Skin epidermis (tissue), 12 donors: ENCODE data around the gene SCARB1.

Experiments
- H3K27ac ChIP-seq, 21 experiments: fragments of 200-600 bp; sonication (generic) in 11 of 21; one replicate each; pipeline ENCODE4 v1.5.0; 2020; ENCODE audit warnings: mild to moderate bottlenecking in 3 of 21, inconsistent platforms in 2 of 21, moderate library complexity in 2 of 21
- H3K4me3 ChIP-seq, 7 experiments: fragments of 200-600 bp; sonication (generic) in 2 of 7; one replicate each; pipeline ENCODE4 v1.5.0; 2020; ENCODE audit warnings: inconsistent platforms in 2 of 7, mild to moderate bottlenecking in 2 of 7, moderate library complexity in 1 of 7

SCARB1 gene

DNA sequence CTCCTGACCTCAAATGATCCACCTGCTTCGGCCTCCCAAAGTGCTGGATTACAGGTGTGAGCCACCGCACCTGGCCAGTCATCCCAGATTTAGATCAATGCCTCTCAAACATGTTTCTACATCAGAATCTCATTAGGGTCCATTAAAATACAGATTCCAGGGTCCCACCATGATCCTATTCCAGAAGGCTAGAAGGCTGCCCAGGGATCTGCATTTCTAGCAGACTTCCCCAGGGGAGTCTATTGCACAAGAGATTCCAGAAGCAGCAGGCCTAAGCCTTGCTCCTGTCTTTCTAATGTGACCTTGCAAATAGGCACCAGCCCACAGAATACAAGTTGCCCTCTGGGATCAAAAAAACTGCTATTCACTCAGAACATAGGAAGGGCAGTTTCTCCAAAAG is 81.5 kb downstream of the SCARB1 start:
- Histone ChIP-seq H3K4me3 (no peak overlapping the region), H3K27ac (no peak overlapping the region)

- Histone ChIP-seq H3K4me3 (no peak overlapping the region), H3K27ac (peak overlapping the region in 1 of 21 experiments; percentile 47)
Observed at GRCh38 chr12:124780752-124781685, 82.6 kb downstream of the SCARB1 start.

DNA sequence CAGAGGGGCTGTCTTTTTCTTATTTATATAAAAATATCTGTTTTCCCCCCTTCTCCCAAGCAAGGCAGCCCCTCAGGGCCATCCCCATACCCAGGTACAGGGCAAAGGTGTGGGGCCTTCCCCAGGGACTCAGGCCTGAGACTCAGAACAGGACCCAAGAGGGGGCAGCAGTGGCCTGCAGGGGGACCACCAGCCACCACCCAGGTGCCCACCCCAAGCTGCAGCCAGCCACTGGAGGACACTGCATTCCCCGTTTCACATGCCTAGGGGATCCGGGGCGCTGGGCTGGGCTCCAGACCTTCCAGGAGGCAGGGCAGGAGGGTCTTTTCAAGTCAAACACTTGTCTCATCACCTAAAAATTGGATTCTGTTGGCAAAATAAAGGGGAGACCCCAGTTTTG is 83.3 kb downstream of the SCARB1 start:
- no peak overlapping the region for H3K4me3 ChIP-seq
- no peak overlapping the region for H3K27ac ChIP-seq

DNA sequence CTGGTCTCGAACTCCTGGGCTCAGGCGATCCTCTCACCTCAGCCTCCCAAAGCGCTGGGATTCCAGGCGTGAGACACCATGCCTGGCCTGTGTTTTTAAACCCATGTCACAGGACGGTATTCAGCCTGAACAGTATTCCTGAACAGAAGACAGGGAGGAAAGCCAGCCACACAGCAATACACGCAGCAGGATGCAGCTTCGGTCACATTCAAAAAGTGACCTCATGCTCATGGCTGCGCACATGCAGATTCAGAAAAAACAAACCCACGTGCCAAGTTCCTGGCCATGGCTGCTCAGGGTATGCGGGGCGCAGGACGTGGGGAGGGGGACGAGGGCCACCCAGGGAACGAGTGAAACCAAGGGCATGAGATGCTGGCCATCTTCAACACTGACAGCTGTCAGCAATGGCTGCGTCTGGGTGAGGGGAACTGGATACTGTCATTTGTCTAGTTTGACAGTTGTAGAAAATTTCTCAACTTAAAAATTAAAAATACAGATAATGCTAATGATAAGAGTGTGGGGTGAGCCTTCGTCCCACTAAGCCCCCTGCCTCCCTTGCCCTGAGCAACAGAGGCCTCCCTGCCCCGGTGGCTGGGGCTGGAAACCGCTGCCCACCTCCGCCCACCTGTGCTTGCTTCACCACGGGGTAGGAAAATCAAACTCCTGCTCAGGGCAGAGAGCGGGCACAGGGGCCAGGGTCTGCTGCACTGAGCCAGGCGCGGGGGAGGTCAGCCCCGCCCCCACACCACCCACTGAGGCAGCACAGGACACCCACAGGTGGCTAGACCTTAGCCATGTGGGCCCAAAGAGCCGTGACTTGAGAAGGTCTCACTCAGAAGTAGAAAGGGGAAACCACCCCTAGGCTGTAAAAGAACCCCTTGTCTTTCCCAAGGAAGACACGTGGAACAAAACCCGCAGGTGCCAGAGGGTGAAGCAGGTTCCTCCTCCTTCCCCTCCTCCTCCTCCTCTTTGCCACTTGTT is 84.2 kb downstream of the SCARB1 start:
- H3K27ac ChIP-seq = no peak overlapping the region
- H3K4me3 ChIP-seq = no peak overlapping the region

DNA sequence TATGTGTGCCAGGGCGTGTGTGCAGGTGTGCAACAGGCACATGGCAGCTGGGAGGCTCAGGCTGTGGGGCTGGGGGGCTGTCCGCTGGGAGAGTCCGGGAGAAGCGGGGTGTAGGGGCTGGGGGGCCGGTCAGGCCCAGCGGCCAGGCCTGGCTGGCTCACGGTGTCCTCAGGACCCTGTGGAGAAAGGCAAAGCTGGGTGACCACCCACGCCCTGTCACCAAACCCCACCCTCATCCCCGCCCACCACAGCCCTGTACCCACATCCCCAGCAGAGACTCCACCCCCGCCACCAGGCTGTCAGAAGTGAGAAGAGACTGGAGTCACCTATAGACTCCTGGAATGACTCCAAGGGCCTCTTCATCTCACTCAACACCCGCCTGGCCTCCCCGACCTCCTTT is 85.3 kb downstream of the SCARB1 start:
- no peak overlapping the region for H3K4me3 ChIP-seq
- H3K27ac ChIP-seq = no peak overlapping the region

DNA sequence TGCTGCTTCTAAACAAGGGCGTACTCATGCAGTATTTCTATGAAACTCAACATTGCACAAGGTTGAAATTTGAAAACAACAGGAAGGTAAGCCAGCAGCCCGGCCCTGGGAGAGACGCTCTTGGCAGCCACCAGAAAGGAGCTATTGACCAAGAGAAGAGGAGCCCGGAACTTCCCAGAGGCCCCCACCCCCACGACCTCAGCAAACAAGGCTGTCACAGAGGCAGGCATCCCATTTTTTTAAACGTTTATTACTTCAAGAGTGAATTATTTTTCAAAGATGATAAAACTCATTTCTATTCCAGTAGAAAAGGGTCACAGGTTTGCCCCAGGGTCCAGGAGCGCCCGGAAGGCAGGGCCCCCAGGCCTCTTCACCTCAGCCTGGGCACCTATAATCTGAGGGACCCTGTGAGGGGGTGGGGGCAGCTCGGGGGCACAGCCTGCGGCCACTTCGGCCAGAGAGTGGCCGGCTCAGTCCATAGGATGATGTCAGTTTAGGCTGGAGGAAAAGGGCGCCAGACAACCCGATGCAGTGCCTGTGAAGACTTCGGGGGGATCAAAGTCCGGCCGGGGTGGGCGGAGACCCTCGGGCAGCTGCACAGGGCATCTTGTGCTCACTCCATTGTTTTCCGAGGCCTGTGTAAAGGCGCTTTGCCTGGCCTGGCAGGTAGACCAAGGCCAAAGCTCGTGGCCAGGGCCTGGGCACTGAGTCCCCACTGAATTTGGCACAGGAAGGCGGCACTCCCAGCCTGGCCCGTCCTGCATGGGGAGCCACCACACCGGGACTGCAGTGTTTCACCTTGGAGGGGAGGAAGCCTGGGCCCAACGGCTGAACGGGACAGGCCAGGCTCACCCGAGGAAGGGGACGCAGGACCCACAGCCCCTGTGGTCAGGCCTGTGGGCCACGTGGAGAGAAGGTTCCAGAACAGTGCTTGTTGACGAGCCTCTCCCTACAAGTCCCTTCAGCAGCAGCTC is 86.0 kb downstream of the SCARB1 start:
- Histone ChIP-seq H3K27ac (peak overlapping the region in 5 of 21 experiments; percentile 22 to 62 (median 49)), H3K4me3 (no peak overlapping the region)

DNA sequence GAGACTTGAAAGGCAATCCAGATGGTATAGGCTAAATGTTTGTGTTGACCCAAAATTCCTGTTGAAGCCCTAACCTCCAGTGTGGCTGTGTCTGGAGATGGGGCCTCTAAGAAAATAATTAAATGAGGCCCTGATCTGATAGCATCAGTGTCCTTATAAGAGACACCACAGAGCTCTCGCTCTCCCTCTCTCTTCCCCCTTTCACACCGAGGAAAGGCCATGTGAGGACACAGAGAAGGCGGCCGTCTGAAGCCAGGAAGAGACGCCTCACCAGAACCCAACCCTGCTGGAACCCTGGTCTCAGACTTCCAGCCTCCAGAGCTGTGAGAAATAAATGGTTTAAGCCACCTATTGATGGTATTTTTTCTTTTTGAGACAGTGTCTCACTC is 87.5 kb downstream of the SCARB1 start:
- Histone ChIP-seq H3K4me3 (no peak overlapping the region), H3K27ac (peak overlapping the region in 1 of 21 experiments; percentile 74)

- Histone ChIP-seq H3K27ac (peak overlapping the region in 18 of 21 experiments; percentile 6 to 75 (median 58)), H3K4me3 (peak overlapping the region in 4 of 7 experiments; percentile 2 to 15 (median 6))
Observed at GRCh38 chr12:124774462-124775167, 89.0 kb downstream of the SCARB1 start.

- H3K4me3 ChIP-seq = peak overlapping the region in 3 of 7 experiments; percentile 6 to 15 (median 7)
- peak overlapping the region in 17 of 21 experiments; percentile 6 to 75 (median 54) for H3K27ac ChIP-seq
Observed at GRCh38 chr12:124774054-124774461, 89.6 kb downstream of the SCARB1 start.

- no peak overlapping the region for H3K27ac ChIP-seq
- H3K4me3 ChIP-seq = no peak overlapping the region
Observed at GRCh38 chr12:124772289-124773170, 91.1 kb downstream of the SCARB1 start.

DNA sequence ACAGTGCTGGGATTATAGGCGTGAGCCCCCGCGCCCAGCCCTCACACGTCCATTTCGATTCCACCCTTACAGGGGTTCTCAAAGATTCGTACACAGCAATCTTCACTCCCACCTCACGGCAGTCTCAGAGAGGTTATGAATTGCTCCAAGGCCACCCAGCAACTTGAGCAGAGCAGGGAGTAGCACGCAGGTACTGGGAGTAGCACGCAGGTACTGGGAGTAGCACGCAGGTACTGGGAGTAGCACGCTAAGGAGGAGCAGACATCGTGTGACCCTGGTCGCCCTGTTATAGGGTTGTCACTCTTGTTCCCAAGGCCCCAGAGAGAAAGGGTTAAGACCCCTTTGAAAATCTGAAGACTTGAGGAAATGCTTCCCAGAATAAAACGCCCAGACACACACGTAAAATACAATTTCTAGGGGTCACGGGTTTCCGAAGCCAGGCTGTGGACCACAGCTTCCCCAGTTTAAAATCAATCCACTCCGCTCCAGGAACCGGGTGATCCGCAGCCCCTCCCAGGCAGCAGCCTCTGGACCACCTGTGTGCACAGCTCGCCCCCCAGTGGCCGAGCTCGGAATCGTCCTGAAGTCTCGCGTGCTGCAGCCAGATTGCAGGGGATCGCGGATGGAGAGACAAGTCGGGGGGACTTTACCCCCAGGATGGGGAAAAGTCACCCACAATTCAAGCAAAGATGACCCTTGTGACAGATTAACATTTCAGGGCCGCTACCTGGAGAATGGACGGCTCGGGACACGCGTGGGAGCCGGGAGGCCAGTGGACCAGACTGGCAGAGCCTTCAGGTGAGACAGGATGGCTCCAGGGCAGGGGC is 92.0 kb downstream of the SCARB1 start:
- Histone ChIP-seq H3K27ac (no peak overlapping the region), H3K4me3 (no peak overlapping the region)

DNA sequence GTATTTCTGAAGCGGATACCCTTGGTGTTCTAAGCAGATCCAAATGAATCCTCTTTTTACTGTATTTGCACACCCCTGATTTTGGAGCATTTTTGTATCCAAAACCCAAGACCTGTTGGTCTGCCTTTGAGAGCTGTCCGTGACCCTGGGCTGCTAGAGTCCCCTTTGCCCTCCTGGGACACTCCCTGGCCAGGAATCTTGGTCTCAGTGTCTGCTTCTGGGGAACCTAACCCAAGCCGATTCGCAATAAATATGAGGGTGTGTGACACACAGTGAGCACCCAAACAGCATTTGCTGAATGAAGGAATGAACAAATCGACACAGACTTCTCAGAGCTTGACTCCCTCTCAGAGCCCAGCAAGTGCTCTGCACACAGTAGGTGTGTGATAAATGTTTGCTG is 92.9 kb downstream of the SCARB1 start:
- Histone ChIP-seq H3K4me3 (no peak overlapping the region), H3K27ac (no peak overlapping the region)

- H3K4me3 ChIP-seq = no peak overlapping the region
- no peak overlapping the region for H3K27ac ChIP-seq
Observed at GRCh38 chr12:124769881-124770512, 93.7 kb downstream of the SCARB1 start.

DNA sequence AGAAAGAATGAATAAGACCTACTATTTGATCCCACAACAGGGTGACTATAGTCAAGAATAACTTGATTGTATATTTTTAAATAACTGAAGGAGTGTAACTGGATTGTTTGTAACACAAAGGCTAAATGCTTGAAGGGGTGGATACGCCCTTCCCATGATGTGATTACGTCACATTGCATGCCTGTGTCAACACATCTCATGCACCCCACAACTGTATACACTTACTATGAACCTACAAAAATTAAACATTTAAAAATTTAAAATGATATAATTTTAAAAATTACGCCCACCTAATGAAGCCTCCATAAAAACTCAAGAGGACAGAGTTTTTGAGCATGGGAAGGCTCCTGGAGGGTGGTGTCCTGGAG is 94.5 kb downstream of the SCARB1 start:
- no peak overlapping the region for H3K4me3 ChIP-seq

DNA sequence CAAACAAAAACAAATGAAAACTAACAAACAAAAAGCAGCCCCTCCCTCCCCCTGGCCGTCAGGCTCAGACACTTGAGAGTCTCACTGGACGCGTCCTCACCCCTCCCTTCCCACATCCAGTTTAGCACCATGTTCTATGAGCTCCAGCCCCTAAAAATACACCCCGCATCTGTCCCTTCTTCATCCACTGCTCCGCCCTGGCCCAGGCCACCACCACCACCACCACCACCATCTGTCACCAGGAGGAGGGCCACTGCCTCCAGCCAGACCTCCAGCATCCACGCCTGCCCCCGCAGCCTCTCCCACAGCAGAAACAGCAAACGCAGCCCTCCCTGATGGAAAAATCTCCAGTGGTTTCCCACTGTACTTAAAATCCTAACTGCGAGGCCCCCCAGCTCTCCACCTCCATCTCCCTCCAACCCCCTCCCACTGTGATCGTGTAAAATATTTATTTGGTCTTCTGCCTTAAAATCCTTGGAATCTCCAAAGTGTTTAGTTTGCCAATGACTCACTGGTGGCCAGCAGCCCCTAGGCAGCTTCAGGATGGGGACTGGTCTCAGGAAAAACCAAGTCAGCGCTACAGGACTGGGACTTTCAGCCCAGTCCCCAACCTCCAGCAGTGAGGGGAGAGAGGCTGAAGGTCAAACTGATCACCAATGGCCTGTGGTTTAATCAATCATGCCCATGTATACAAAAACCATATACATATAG is 95.1 kb downstream of the SCARB1 start:
- Histone ChIP-seq H3K27ac (peak overlapping the region in 1 of 21 experiments; percentile 9), H3K4me3 (no peak overlapping the region)

More for the DNA sequence above, 94.5 kb downstream of the SCARB1 start:
- no peak overlapping the region for H3K27ac ChIP-seq
